Endothelial cell of umbilical vein (primary cell): ENCODE data around the gene CCDC167. TPM values are rescaled to one million over a fixed set of nuclear protein-coding genes. Genes with fewer than 3 reads are reported as not detected.

ENCODE experiments used
- BruUV-seq: library from RNA; stranded (reverse); fragments of 400-500 nt; replicated peaks from 2 replicates; lab custom pipeline; 2021; lab: Mats Ljungman, UMichigan
- CTCF ChIA-PET: fragments of 300-600, 350-600 bp; sonication (Branson Sonifier 250); formaldehyde crosslinking; loops from one replicate; lab custom pipeline; 2021; ENCODE audit warnings: antibody characterized with exemption, inconsistent platforms; lab: Charles Lee
- POLR2A ChIA-PET: fragments of 300-600, 350-600 bp; sonication (Branson Sonifier 250); formaldehyde crosslinking; loops from one replicate; lab custom pipeline; 2021; ENCODE audit warnings: antibody characterized with exemption, inconsistent platforms; lab: Charles Lee
- DNase-seq: peaks from one replicate; pipeline ENCODE4 v3.0.0-alpha.2; 2011; ENCODE audit warnings: low read depth, low spot score
- FAIRE-seq: peaks from 2 replicates; lab custom pipeline; 2011; peaks lifted over from hg19 to GRCh38; lab: Jason Lieb, UNC
- H2AFZ ChIP-seq: 2 replicates; pipeline ENCODE4 v1.6.0; 2012; ENCODE audit warnings: low read depth, low read length, control low read depth, inconsistent platforms
- H3K27ac ChIP-seq: 2 replicates; pipeline ENCODE4 v1.5.1; 2011; ENCODE audit warnings: low read depth, mild to moderate bottlenecking, control low read depth, low read length, moderate library complexity; ENCODE audit not compliant: insufficient read depth
- H3K27me3 ChIP-seq, 2 experiments: 2 replicates each; pipeline versions ENCODE4 v1.6.0 to v1.6.1; 2011; ENCODE audit warnings: low read length in 2 of 2, mixed read lengths in 1 of 2; ENCODE audit not compliant: control insufficient read depth in 2 of 2, insufficient read depth in 2 of 2
- H3K36me3 ChIP-seq, 2 experiments: 2 replicates in 1 of 2; 3 replicates in 1 of 2; pipeline ENCODE4 v1.5.1; 2011; ENCODE audit warnings: low read length in 2 of 2, mild to moderate bottlenecking in 1 of 2, moderate library complexity in 1 of 2; ENCODE audit not compliant: control insufficient read depth in 2 of 2, insufficient read depth in 2 of 2; ENCODE audit errors: extremely low read depth in 1 of 2
- H3K4me1 ChIP-seq: 3 replicates; pipeline ENCODE4 v1.5.1; 2011; ENCODE audit warnings: mild to moderate bottlenecking, low read length; ENCODE audit not compliant: control insufficient read depth, insufficient read depth; ENCODE audit errors: extremely low read depth
- H3K4me2 ChIP-seq: 2 replicates; pipeline ENCODE4 v1.6.1; 2011; ENCODE audit warnings: low read length, control low read depth, mixed read lengths; ENCODE audit not compliant: insufficient read depth
- H3K4me3 ChIP-seq, 3 experiments: fragments of 200-600 bp in 1 of 3; sonication (generic), shearing (Covaris generic) in 1 of 3; replicated peaks in 1 of 3; 2 replicates each; pipeline ENCODE4 v1.5.1; 2011 to 2016; ENCODE audit warnings: control low read depth in 3 of 3, low read length in 3 of 3, mild to moderate bottlenecking in 2 of 3, inconsistent platforms in 1 of 3, low read depth in 1 of 3, moderate library complexity in 1 of 3; ENCODE audit not compliant: insufficient read depth in 1 of 3
- H3K79me2 ChIP-seq: 2 replicates; pipeline ENCODE4 v1.6.0; 2012; ENCODE audit warnings: low read length, inconsistent platforms; ENCODE audit not compliant: control insufficient read depth, insufficient read depth
- H3K9ac ChIP-seq: replicated peaks from 2 replicates; pipeline ENCODE3; 2011; ENCODE audit warnings: low read length, control low read depth; ENCODE audit not compliant: insufficient read depth; ENCODE audit errors: extremely low read depth
- H3K9me1 ChIP-seq: replicated peaks from 3 replicates; pipeline ENCODE4 v1.6.0; 2011; ENCODE audit warnings: mild to moderate bottlenecking, low read length; ENCODE audit not compliant: control insufficient read depth, insufficient read depth; ENCODE audit errors: extremely low read depth
- H3K9me3 ChIP-seq: replicated peaks from 2 replicates; pipeline ENCODE4 v1.5.1; 2012; ENCODE audit warnings: low read length, inconsistent platforms; ENCODE audit not compliant: control insufficient read depth, insufficient read depth
- H4K20me1 ChIP-seq: replicated peaks from 2 replicates; pipeline ENCODE3; 2011; ENCODE audit warnings: mild to moderate bottlenecking, low read length; ENCODE audit not compliant: control insufficient read depth, insufficient read depth; ENCODE audit errors: extremely low read depth
- EZH2 ChIP-seq: IDR thresholded peaks from 2 replicates; pipeline ENCODE4 v1.6.1; 2012; ENCODE audit warnings: borderline replicate concordance, low read depth, mild to moderate bottlenecking, moderate library complexity, low read length, inconsistent platforms; ENCODE audit not compliant: severe bottlenecking
- FOS ChIP-seq: IDR thresholded peaks from 2 replicates; pipeline ENCODE4 v1.6.1; 2011; ENCODE audit warnings: mild to moderate bottlenecking, low read length, moderate library complexity, borderline replicate concordance; ENCODE audit not compliant: insufficient read depth
- JUN ChIP-seq: IDR thresholded peaks from 2 replicates; pipeline ENCODE4 v1.6.1; 2011; ENCODE audit warnings: borderline replicate concordance, low read depth; ENCODE audit not compliant: insufficient read length, insufficient read depth
- MYC ChIP-seq: IDR thresholded peaks from one replicate; pipeline ENCODE4 v1.6.1; 2011; ENCODE audit warnings: mild to moderate bottlenecking, low read depth, low read length
- POLR2A ChIP-seq: IDR thresholded peaks from 2 replicates; pipeline ENCODE4 v1.6.1; 2012; ENCODE audit warnings: low read depth, mild to moderate bottlenecking, control low read depth, low read length
- POLR2AphosphoS5 ChIP-seq: IDR thresholded peaks from 2 replicates; pipeline ENCODE4 v1.6.1; 2012; ENCODE audit warnings: low read depth, mild to moderate bottlenecking, control low read depth, low read length, moderate library complexity; ENCODE audit not compliant: insufficient read depth
- dilution Hi-C: fragments of 300-500 bp; cut with MboI; formaldehyde crosslinking; loops from one replicate; pipeline ENCODE4 v1.15.0; 2019; ENCODE audit warnings: low sequenced_read_pairs; ENCODE audit not compliant: extremely low pct_ligation_motif_present
- intact Hi-C: fragments of 100-400 bp; cut with micrococcal nuclease; formaldehyde crosslinking; loops from one replicate; pipeline ENCODE4 v1.10.0; 2022
- polyA plus RNA-seq, 4 experiments: library from polyadenylated mRNA; depleted of rRNA in 3 of 4; stranded (reverse) in 3 of 4; unstranded in 1 of 4; fragments of >200 nt; gene quantifications; 2 replicates each; pipeline versions ENCODE4 v1.2.1 to v1.2.3, GENCODE V29; 2011 to 2012; ENCODE audit warnings: missing spikeins in 1 of 4
- total RNA-seq: library from RNA; stranded (reverse); gene quantifications from 2 replicates; pipeline ENCODE4 v1.2.3, GENCODE V29; 2021
- TF ChIP-seq, protein P1 (sequence below), 2 donors: IDR thresholded peaks; 1 replicate in 1 of 2; 2 replicates in 1 of 2; pipeline ENCODE4 v1.5.1; 2011; ENCODE audit warnings: low read length in 2 of 2, mild to moderate bottlenecking in 2 of 2, moderate library complexity in 2 of 2, control low read depth in 1 of 2, inconsistent platforms in 1 of 2, low read depth in 1 of 2; ENCODE audit not compliant: insufficient read depth in 1 of 2; ENCODE audit errors: extremely low read depth in 1 of 2
- TF ChIP-seq, protein P2 (sequence below): IDR thresholded peaks from 2 replicates; pipeline ENCODE4 v1.6.1; 2011; ENCODE audit not compliant: insufficient read depth, insufficient read length

Gene CCDC167
- total and polyA plus RNA-seq, 2 donors (not counting 3 experiments of a cell fraction or from before 2014, with no cell fraction given), result 46.6 to 105 TPM

DNA sequence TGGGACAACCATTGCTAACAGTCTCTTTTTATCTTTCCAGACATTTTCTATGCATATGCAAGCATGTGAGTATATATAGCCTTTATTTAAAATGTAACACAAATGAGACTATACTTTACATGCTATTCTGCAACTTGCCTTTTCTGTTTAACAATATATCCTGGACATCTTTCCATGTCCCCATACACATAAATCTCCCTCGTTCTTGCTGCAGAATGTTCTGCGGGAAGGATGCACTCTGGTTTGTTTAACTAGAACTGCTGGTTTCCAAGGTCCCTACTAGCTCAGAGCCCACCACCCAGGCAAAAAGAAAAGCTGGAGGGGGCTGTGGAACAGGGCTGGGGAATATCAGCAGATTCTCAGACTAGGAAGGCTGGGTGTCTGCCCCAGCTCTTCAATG lies 35.2 kb upstream of the CCDC167 start:
- ChIA-PET CTCF (interaction anchor here (1.3 to 7.4 kb wide), 2 partner anchors 25 to 31 kb away, joined by 3 to 162 read pairs; no protein-coding TSS in a partner anchor), POLR2A (no interaction called here)
- intact Hi-C loops, result no loop called here
- Histone ChIP-seq H3K79me2 (no peaks in the 10 kb centered on the region), H3K9me3 (no peaks in the 10 kb centered on the region), H2AFZ (no peak overlapping the region), H3K27ac (no peak overlapping the region), H3K4me2 (no peak overlapping the region), H3K4me1 (peaks cover 7% of the 10 kb centered on the region), H4K20me1 (no peaks in the 10 kb centered on the region), H3K27me3 (peaks cover 68 to 75% of the 10 kb centered on the region in 2 experiments), H3K9ac (no peak overlapping the region), H3K9me1 (no peaks in the 10 kb centered on the region), H3K4me3 (no peak overlapping the region), H3K36me3 (no peaks in the 10 kb centered on the region)
- dilution Hi-C loops, result no loop called here
- BruUV-seq, result no TSS peak
- no peak for TF ChIP-seq POLR2AphosphoS5
- TF ChIP-seq EZH2, result no peak
- no peak for TF ChIP-seq MYC
- TF ChIP-seq FOS, result no peak
- TF ChIP-seq, protein P1, sequence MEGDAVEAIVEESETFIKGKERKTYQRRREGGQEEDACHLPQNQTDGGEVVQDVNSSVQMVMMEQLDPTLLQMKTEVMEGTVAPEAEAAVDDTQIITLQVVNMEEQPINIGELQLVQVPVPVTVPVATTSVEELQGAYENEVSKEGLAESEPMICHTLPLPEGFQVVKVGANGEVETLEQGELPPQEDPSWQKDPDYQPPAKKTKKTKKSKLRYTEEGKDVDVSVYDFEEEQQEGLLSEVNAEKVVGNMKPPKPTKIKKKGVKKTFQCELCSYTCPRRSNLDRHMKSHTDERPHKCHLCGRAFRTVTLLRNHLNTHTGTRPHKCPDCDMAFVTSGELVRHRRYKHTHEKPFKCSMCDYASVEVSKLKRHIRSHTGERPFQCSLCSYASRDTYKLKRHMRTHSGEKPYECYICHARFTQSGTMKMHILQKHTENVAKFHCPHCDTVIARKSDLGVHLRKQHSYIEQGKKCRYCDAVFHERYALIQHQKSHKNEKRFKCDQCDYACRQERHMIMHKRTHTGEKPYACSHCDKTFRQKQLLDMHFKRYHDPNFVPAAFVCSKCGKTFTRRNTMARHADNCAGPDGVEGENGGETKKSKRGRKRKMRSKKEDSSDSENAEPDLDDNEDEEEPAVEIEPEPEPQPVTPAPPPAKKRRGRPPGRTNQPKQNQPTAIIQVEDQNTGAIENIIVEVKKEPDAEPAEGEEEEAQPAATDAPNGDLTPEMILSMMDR (IDR thresholded peaks at IDR 0.05; ENCODE audit: extremely low read depth in 1 of 2, insufficient read depth in 1 of 2, low read depth in 1 of 2, low read length in 2 of 2), result no peak
- TF ChIP-seq, protein P2, sequence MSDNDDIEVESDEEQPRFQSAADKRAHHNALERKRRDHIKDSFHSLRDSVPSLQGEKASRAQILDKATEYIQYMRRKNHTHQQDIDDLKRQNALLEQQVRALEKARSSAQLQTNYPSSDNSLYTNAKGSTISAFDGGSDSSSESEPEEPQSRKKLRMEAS, result no peak
- no peak for TF ChIP-seq JUN
- no peak for TF ChIP-seq POLR2A
- FAIRE-seq (no peak), DNase-seq (no peak)
